NCI-H1092 treated with DMSO at 0.1 percent for 48 hours (cell line): ENCODE measurements around the gene PECR.
"Not testable (repeated sequence)": the region's sequence is repeated elsewhere in the genome, so short reads cannot be mapped to it uniquely, and the experiment has no call there.

ENCODE experiments used
- DNase-seq: peaks from one replicate; lab custom pipeline; 2025; lab: John Stamatoyannopoulos, UW

PECR gene

DNA sequence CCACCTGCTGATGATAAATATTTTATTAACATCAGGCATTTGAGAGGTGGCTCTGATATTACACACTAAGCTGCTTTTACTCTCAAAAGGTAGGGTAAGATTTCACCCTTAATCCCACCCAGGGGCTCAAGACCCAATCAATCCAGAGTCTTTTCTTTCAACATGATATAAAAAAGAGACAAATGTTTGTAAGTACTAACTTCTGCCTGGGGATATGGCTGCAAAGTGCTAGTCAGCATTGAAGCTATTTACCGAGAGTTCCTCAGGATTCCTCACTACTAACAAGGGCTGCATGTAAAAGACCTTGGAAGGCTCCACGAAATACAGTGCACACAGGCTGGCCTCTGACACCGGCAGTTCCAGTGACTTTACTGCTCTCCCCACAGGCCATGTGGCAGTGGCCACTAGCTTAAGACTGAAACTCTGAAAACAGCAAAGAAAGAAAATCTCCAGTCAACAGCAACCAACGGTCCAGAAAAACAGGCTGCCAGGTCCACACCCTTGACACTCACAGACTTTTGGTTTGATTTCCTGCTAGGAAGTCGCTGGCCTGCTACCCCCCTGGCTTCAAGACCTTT, 79.4 kb downstream of the PECR start:
- DNase-seq, result no peak

- DNase-seq, result no peak
Measured at GRCh38 chr2:216001216-216002100, 80.2 kb downstream of the PECR start.

DNA sequence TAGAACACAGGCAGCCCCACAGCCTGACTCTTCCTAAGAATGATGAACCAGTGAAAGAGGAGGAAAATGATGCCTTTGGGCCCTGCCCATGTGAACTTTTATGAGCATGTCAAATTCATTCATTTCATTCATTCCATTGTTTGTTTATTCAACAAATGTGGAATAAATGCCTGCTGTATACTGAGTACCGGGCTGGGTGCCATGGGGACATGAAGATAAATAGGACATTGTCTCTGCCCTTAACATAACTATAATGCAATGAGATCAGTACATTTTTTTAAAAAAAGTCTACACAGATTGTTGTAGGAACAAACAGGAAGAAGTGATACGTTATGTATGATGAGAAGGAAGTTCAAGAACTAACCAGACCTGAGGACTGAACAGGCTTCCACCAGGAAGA, 83.0 kb downstream of the PECR start:
- DNase-seq, result no peak

DNA sequence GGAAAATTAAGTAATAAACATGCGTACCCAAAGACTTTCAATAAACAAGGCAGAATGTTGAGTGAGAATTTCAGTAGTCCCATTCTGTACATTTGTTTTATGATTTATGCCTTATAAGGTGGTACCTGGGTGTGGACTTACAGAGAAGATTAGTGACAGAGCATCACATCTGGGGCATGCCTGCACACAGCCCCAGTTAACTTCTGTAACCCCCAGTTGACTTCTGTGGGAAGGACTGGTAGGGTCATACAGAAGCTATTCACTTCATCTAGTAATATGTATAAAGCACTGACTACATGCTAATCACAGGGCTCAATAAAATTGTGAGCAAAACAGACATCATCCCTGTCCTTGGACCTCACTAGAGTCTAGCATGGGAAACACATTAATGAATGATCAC, 84.4 kb downstream of the PECR start:
- DNase-seq, result no peak

DNA sequence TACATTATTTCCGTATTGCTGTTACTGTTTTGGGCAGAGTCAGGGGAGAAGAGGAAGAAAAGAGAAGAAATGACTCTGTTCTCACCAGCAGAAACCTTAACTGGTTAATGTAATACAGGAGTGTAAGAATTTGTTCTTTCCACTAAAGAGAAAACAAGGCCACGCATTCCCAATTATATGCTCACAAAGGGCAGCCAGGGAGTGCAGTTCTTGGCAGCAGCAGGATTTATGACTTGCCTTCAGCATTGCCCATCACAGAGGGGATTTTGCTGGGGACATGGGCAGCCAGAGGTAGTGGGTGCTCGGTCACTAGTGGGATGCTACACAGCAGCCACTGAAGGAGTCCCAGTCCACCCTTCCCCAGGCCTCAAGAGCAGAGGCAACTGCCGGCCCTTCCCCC, 86.7 kb downstream of the PECR start:
- no peak for DNase-seq

DNA sequence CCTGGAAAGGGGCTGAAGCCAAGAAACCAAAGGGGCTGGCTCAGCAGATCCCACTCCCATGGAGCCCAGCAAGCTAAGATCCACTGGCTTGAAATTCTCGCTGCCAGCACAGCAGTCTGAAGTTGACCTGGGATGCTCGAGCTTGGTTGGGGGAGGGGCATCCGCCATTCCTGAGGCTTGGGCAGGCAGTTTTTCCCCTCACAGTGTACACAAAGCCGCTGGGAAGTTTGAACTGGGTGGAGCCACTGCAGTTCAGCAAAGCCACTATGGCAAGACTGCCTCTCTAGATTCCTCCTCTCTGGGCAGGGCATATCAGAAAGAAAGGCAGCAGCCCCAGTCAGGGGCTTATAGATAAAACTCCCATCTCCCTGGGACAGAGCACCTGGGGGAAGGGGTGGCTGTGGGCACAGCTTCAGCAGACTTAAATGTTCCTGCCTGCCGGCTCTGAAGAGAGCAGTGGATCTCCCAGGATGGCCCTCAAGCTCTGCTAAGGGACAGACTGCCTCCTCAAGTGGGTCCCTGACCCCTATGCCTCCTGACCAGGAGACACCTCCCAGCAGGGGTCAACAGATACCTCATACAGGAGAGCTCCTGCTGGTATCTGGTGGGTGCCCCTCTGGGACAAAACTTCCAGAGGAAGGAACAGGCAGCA, 92.9 kb downstream of the PECR start:
- DNase-seq, result not testable (repeated sequence)
